Measurements from ENCODE around the gene KCNMB2.

KCNMB2 gene

DNA sequence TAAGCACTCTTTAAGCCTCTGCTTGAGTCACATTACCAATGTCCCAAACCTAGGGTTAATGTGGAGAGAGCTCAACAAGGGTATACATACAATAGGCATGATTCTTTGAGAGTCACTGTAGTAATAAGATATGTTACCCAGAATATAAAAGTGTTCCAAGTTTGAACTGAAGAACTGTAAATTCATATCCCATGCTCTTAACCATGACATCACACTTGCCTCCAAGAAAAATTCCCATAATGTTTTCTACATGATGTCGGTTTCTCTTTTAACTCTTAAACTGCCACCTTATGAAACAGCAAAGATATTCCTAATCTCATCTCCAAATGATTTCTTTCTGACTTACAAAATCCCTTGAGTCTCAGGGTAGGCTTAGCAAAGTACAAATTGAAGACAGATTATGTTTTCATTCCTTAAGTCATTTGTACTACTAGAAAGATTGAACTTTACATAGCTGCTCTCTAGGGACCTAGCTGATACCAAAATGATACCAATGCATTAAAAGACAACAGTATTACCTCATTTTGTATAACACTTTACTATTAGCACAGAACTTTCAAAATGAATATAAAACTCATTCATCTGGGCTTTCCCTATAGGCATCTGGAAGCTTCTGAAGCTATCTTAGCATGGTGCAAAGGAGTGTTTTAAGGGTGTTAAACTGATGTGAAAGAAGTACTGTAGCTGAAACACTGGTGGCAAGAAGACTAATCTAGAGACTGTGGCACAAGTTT, 127.1 kb downstream of the KCNMB2 start:
- no peak for DNase-seq

DNA sequence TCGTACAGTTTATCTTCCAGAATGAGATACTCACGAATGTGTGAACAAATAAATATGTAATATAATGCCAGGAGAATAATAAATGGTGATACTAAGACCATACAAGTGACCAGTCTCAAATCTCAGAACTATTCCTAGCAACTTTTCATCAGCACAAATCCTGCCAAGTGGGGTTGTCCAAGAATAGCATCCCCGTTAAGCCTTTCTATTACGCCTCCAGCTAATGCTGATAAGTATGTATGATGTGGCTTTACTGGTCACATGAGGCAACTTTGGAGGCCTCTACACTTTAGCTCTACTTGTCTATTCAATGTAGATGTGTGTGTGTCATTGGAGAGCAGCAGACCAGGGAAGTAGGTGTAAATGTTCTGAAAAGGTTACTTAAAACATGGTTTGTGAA, 129.5 kb downstream of the KCNMB2 start:
- DNase-seq = no peak

DNA sequence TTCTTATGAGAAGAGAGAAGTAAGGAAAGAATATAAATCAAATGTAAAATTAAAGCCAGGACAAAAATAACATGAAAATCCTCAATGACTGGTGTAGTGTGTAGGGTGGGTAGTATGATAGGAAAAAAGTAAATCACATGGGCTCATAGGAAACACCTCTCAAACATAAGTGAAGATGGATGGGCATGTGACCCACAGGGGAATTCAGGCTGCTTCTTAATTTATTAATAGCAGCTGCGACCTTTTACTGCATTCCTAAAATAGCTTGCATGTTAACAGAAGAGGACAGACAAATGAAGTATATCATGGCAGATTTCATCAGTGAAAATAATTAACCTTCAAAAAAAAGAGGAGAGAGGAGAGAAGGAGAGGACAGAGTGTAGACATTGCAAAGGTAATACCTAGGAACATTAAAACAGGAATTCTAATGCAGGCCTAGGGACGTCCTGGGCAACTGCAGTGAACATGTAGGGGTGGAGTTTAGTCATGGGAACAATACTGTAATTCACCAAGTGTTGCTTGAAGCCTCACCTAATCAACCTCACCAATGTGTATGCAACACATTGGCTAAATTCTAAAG, 132.9 kb downstream of the KCNMB2 start:
- no peak for DNase-seq

DNA sequence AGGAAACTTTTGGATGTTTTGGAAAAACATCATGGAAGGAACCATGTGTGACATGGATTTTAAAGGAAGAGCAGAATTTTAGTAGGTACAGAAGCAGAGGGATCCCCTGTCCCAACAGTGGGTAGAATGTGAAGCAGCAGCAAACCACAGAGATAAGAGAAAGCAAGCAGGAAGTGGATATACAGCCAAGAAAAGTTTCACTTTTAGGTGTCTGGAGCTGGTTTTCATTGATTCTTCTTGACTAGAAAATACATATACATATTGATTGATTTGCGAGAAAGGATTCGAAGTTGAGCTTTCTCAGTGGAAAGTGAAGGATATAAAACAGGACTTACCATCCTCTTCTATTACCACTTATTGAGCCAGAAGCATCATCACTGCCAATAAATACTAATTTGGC, 133.5 kb downstream of the KCNMB2 start:
- DNase-seq = no peak

DNA sequence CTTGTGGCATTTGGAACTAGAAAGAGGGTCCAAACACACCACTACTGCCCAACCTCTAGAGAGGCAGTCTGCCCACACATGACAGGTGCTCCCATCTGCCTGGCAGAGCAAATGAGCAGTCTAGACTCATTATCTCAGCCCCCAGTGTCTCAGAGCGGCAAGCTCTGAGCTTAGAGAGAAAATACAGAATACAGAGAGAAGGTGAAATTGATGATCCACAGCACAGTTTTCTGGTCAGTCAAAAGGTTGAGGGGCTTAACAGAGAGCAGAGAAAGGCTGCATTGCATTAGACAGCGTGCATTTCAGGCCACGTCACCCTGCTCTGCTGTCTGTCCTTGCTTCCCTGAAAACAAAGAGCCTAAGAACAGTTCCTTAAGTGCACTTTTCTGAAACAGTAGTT, 135.1 kb downstream of the KCNMB2 start:
- DNase-seq = no peak

DNA sequence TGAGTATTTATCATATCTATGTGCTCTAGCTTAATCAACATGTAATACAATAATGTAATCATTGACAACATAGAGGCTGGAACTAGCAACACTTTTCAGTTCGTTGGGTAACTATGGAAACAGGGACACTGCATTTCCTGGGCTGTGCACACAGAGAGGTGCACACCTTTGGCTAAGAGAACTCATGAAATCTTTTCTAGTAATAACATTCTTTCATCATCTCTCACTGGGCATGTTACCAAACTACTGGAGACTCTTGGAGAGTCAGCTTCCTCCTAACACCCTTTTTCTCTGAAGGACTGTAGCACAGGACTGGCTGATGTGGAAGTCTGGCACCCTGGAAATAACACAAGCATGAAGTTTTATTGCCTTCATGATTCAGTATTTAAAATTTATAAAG, 135.6 kb downstream of the KCNMB2 start:
- no peak for DNase-seq

DNA sequence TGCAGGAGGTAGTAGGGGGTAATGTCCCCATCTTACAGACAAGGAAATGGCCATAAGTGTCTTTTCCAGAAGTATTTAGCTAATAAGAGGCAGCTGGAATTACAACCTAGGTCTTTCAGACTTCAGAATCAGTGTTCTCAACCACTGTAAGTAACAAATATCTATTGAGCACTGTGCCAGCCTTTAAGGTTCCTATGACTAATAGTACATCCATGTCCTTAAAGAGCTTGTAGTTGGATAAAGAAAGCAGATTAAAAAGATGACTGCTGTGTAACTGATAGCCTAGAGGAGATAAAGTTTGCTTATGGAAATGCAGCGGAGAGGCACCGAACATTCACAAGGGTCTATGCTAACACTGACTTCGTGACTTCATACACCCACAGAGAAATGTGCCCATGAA, 136.0 kb downstream of the KCNMB2 start:
- no peak for DNase-seq

DNA sequence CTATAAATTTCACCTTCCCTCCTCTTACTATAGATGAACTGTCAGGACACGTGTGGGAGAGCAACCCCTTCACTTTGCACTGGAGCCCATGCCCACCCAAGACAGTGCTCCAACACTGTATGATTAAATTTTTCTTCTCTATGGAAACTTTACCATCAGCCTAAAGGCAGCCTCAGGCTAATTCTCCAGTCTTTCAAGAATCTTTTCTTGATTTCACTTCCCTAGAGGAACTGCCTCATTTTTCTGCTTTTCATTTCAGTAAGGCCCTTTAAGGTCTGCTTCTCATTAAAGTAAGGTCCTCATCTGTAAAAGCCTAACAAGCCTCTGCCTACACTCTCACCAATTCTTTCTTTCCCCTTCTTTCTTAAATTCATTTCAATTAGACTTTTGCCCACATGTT, 137.3 kb downstream of the KCNMB2 start:
- no peak for DNase-seq

DNA sequence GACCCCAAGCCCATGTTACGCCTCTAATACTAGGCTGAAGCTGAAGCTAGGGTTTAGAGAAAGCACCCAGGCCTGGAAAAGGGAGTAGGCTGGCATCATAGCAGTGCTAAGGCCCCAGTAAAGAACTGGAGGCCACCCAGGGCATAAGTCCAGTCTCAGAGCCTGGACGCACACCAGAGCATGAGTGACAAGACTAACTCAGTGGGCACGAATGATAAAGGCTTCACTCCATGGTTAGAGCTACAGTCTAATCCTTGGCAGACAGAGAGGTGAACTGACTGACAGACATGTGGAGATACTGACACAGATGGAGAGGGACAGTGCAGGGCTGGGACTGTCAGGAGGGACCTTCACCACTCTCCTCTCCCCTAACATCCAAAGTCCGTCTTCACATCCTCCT, 139.8 kb downstream of the KCNMB2 start:
- no peak for DNase-seq

DNA sequence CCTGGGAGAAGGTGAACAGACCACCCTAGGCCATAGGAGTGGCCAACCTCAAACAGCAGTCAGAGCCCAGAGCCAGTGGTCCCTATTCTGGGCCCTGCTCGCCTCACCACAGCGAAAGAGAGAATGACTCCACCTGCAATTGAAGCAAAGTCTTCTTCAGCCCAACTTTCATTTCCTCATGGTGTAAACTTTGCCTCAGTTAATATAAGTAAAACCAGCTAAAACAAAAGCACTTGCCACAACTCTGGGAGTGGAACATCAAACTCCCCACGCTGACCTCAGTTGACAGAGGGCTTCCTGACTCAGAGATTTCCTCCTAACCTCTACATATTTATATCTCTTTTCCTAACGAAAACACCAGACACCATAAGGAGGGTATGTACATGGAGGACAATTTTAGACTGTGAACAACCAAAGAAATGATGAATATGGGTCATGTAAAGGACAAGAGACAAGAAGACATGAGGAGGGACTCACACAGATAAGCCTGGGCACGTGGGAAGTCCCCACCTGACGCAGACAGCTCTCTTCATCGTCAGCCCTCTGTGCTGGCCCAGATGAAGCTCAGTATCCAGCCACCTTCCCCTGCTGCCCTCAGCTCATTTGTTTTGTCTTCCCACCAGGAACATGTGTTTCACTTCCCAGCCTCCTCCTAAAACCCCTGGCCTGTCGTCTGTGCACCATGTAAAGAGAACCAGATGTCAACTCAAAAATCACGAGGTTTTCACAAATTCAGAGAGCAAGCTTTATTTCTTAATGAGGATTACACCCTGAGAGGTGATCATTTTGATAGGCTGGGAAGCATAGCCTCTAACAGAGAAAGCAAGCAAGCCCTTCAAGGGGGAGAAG, 140.9 kb downstream of the KCNMB2 start:
- no peak for DNase-seq

DNA sequence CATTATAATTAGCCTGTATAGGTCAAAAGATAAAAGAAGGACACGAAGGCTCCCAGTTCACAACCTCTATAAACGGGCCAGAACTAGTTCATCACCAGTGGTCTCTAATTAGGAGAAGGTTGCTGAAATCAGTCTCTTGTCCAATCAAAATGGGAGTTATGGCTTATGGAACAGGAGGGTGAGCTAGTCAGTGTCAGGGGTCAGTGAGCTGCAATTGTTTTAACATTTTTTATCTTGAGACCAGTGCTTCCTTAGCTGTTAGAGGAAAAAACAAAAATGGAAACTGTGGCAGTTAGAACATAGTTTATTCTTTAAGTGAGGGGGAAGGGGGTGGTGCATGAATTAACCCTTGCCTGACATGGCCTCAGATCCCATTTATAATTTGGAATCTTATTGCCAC, 141.7 kb downstream of the KCNMB2 start:
- no peak for DNase-seq

DNA sequence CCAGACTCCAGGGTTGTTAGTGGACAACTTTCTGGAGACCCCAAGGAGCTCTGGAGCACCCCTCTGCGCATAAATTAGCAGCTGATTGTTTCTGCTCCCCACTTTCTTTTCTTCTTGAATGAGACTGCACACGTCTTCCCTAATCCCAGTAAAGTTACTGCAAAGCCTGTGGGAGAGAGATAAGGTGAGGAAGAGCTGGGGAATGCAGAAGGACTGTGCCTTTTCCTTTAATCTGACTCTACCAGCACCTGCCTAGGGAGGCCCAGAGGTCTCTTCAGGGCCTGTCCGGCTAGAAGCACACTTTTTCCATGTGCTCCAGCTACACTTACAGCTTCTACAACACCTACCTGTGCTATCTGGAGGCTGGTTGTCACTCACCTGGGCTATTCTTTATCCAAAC, 143.8 kb downstream of the KCNMB2 start:
- no peak for DNase-seq

DNA sequence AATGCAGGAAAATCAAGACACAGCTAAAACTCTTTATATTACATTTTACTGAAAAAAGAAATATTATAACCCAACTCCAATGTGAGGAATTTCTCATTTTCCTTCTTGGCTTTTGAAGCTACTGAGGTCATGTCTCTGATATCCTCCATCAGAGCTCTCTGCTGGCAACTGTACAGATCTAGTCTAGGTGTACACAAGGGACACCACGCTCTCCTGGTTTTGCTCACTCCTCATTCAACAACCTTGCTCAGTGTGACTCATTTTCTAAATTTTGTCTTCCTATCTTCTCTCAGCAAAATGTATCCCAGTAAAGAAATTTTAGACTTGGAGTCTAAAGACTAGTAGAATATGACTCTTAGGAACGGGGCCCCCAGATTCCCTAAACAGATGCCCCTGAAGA, 144.3 kb downstream of the KCNMB2 start:
- no peak for DNase-seq

DNA sequence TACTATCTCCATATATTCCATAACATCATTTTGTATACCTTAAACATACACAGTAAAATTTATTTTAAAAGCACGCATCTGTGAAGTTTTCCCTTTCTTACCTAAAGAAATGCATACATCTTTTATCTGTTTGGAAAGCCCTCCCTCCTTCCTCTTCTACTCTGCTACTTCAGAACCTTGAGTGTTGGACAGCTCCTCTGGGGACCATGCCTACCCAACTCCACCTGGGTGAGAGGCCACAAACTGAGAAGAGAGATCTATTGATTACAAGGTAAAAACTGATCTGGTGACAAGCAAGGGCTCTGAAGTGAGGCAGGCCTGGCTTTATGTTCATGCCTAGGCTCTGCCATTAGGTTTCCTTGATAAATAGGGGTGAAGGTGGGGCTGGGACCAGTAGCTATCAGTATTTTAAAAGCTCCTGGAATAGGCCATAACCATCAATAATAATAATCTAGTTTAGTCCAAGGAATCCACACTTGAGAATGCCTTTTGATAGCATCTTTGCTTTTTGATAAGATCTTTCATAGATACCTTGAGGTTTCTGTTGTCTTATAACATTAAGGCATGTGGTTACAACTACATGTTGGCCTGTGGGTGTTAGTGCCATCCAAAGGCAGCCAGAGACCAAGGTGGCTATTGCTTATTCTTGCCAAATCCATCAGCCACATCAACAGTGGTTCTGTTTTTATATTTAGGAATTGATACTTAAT, 148.8 kb downstream of the KCNMB2 start:
- DNase-seq = no peak

DNA sequence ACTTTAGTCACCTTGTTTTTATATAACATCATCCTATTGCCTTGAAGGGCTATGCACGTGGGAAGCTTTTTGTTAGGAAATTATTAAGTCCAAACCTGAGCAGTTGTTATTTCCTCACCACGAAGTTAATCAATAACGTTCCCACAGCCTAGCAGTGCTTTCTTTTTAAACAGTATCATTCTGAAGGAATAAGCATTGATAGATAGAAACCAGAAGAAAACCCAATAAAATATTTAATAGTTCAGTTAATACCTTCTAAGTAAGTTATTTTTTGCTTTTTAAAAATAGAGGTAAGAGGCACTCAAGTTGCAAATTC, 149.3 kb downstream of the KCNMB2 start:
- no peak for DNase-seq

DNA sequence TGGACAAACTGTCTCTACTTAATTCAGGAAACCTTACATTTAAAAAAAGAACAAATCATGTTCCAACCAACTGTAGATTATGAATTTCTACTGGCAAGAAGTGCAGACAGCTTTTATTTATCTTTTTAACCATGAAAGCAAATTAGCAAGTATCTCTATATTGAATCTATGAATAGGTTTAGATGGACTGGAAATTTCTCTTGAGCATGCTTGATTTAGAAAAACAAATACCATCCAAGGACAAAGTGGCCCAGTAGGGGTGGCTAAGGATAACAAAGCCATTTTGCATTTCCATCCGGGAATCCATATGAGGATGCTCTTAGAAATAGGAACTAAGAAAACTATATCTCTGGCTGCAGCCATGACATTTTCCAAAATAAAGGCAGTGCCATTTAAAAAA, 150.6 kb downstream of the KCNMB2 start:
- DNase-seq = no peak

DNA sequence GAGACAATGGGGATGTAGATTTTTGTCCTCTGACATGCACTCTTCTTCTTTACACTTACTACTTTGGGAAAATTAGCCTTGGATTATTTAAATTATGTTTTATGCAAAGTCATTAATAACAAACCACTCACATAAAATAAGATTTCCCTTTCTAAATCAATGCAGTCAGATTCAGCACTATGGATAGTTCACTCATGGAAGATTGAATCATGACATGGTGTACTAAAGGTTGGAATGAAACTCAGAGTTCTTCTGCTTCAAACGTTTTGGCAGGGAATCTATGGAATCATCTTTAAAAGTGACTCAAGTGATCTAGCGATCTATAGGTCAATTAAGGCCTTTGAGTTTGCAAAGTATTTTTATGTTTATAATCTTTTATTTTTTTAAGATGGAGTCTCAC, 154.3 kb downstream of the KCNMB2 start:
- DNase-seq = no peak

DNA sequence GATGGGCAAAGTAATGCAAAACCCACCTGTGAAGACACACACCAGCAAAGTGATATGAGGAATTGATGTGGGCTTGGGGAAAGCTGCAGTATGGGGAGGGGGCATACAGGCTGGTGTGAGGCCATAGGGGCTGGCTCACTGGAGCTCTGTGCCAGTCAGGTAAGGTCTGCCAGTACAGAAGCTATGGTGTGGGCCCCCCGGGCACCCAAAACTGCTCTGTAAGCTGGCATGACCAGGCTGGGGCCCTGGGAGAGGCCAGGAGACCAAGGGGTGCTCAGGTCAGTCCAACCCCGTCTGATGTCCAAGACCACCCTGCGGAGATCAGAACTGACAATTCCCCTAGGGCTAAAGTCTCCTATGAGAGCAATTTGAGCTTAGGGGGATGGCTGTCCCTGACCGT, 163.1 kb downstream of the KCNMB2 start:
- no peak for DNase-seq

DNA sequence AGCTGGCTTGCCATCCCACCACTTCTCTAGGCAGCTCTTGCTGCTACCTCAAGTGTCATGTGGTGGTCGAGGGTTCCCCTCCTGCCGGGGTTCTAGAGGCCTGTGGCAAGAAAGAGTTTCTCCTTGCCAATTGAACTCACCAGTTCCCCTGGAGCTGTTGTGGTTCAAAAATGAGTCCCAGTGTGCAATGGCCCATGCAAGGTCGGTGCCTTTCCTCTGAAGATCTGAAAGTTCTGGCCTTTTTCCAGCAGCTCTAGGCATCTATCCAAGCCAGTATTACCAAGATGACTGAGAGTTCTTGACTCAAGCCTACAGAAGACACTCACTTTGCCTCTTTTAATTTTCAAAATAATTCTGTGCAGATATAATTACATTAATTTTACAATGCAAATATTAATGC, 163.6 kb downstream of the KCNMB2 start:
- DNase-seq = no peak

DNA sequence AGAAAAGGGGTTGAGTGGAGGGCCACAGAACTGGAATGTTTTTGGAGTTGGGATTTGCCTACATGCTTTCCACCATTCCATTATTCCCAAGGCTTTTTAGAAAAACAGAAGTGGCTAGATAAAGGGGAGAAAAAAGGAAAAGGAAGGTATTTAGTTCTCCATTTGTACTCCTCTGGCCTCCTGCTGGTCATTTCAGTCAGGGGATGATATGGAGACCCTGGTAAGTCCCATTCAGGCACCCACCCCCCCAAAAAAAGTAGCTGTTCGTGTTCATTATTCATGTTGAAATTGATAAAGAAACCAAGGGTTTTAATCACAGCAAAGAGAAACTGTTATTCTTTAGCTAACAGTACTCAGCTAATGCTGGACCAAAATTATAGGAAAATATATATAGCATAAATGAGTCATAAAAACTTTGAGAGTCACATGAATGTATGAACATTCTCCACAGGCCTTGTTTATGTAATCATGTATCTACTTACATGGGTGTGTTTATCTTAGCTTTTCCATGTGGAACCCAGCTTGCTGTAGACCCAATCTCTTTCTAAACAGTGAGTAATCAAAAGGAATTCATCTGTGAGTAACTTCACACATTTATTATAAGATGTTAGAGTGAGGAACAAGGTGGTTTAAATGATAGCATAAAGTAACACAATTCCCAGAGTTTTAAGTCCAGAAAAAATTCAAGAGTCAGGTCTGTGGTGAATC, 167.2 kb downstream of the KCNMB2 start:
- DNase-seq = no peak

DNA sequence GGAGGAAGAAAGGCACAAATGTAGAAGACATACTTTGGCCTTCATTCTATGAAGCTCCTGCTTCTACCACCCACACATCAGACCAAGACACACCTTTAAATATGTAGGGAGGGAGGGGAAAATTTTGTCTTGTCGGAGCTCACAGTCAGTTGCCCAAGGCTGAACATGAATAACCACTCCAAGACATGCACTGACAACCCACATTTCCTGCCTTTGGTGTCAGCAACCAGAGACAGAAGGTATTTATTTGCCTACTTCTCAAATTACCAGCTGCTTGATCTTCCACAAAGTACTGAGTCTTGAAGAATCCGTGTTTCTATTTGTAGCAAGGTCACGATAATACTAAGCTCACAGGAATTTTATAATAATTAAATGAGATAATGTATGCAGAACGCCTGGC, 169.7 kb downstream of the KCNMB2 start:
- no peak for DNase-seq

DNA sequence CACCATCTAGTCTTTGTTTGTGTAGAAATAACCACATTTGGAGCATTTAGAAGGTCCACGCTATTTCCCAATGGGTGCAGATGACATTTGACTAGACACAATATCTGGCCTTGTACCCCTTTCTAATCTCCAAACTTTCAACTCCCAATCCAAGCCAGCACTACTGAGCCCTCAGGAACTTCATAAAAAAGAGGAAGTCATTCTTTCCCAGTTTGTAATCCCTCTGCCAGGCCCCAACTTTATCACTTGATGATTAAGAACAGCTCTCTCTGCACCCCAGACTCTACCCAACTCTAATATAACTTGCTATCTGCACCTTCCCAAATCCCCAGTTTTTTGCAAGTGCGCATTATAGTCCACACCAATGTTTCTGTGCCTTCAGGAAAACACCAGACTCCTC, 170.2 kb downstream of the KCNMB2 start:
- no peak for DNase-seq
